Measurements from ENCODE around the gene NUDT15.

Gene NUDT15

DNA sequence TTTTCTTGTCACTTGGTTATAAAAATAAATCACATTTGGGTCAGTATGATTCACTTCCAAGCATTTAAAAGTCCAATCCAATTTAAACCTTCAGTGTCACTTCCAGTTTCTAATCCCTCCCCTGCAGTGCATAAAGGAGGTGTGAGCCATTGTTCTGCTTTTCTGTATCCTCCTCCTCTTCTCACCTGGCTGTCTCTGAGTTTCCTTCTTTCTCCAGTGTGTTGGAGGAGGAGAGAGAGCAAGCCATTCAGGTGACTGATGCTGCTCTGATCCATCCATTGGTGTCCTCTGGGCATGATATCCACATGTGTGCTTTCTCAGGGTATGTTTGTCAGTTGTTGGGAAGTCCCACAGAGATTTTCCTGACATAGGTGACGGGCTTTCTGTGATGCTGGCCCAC, 1.2 kb downstream of the NUDT15 start:
- ChIA-PET CTCF (interaction anchor here (0.6 to 2.8 kb wide), 3 partner anchors 10 to 541 kb away, joined by 3 to 10 read pairs (median 4); no protein-coding TSS in a partner anchor), POLR2A (ENCODE audit: low non-redundant PET) (interaction anchor here (0.6 kb wide), 1 partner anchor 1858 kb away, joined by 3 read pairs; no protein-coding TSS in a partner anchor)
- peak; percentile 3 for DNase-seq (ENCODE audit: low spot score)
- no peak overlapping the region; the same call in 1 of the 2 replicates for H3K27ac ChIP-seq
- TF ChIP-seq CTCF (conservative IDR thresholded peaks at IDR 0.05; ENCODE audit: low read depth), result no peak

DNA sequence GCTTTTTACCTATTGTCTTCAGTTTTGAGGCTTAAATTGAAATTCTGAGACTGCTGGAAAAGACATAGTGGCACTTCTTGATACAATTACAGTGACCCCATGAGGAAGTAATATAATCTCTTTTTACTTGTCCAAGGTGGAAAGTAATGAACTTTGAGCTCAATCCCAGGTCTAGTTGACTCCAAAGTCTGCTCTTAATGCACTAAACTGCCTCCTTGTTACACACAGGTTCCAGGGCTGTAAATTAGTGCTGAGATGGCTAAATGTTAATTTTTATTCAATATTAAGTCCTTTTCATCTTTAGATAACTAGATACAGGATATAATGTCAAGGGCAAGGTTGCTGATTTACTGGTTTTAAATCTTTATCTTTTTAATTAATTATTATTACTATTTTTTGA, 2.5 kb downstream of the NUDT15 start:
- no peak for TF ChIP-seq CTCF (conservative IDR thresholded peaks at IDR 0.05; ENCODE audit: low read depth)
- ChIA-PET CTCF (interaction anchor here (0.5 to 2.8 kb wide), 3 partner anchors 8 to 197 kb away, joined by 3 to 10 read pairs (median 3); no protein-coding TSS in a partner anchor), POLR2A (ENCODE audit: low non-redundant PET) (no interaction called here)

GRCh38 chr13:48040896-48041295, 3.4 kb downstream of the NUDT15 start:
- no peak for DNase-seq (ENCODE audit: low spot score)
- POLR2A ChIA-PET (ENCODE audit: low non-redundant PET), result no interaction called here
- CTCF ChIA-PET, result no interaction called here
- H3K27ac ChIP-seq, result no peak overlapping the region
- TF ChIP-seq CTCF (conservative IDR thresholded peaks at IDR 0.05; ENCODE audit: low read depth), result no peak

More for the DNA sequence above, 2.5 kb downstream of the NUDT15 start:
- H3K27ac ChIP-seq, result no peak overlapping the region
- DNase-seq (ENCODE audit: low spot score), result no peak

GRCh38 chr13:48042894-48043293, 5.4 kb downstream of the NUDT15 start:
- no peak overlapping the region for H3K27ac ChIP-seq
- DNase-seq (ENCODE audit: low spot score), result no peak
- no peak for TF ChIP-seq CTCF (conservative IDR thresholded peaks at IDR 0.05; ENCODE audit: low read depth)
- POLR2A ChIA-PET (ENCODE audit: low non-redundant PET), result no interaction called here
- CTCF ChIA-PET, result no interaction called here

DNA sequence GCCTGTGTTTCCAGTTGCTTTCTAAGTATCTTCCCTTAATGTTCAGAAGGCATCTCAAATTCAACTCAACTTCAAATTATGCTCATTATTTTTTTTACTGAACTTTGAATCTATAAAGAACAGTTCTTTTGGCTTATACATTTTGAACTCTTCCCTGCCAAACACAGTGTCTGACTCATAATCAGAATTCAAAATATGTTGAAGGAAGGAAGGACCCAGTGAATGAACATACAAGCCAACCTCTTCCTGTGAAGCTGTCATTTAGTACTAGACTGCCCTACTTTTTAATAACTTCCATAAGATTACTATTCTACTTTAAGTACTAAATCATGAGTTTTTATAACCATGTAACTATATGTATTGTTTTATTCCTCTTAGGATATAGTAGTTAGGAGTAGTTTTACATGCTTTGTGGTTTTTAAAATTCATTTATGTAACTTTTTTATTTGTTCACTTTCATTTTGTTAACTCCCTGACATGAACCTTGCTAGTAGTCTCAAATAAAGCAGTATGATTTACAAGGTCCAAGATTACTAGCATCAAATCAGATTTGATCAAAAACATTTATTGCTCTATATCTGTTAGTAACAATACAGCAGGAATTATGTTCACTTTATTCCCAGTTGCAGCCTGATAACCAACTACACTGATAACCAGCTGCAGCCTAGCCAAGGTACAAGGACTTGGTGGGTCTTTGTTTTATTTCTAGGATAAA, 6.4 kb downstream of the NUDT15 start:
- no peak for TF ChIP-seq CTCF (conservative IDR thresholded peaks at IDR 0.05; ENCODE audit: low read depth)
- CTCF ChIA-PET, result interaction anchor here (0.7 kb wide), 1 partner anchor 21 kb away, joined by 4 read pairs; no protein-coding TSS in a partner anchor
- no peak overlapping the region for H3K27ac ChIP-seq
- DNase-seq (ENCODE audit: low spot score), result no peak
- POLR2A ChIA-PET (ENCODE audit: low non-redundant PET), result no interaction called here

DNA sequence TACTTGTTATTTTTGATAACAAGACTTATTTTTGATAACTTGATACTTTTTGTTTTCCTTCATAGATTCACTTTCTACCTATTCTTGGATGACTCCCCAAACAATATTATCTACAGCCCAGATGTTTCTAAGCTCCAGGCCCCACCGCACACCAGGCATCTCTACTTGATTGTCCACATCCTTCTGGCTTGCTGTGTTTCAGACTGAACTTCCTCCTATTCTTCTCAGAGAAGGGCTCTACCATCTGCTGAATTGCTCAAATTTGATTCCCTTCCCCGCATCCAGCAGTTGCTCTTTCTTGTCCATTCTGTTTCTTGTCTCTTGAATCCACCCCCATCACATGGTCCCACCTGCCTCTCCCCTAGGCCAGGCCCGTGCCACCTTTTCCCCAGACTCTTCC, 13.0 kb downstream of the NUDT15 start:
- H3K27ac ChIP-seq, result no peak overlapping the region
- POLR2A ChIA-PET (ENCODE audit: low non-redundant PET), result no interaction called here
- CTCF ChIA-PET, result interaction anchor here (0.6 kb wide), 1 partner anchor 44 kb away, joined by 3 read pairs; no protein-coding TSS in a partner anchor
- no peak for TF ChIP-seq CTCF (conservative IDR thresholded peaks at IDR 0.05; ENCODE audit: low read depth)
- DNase-seq (ENCODE audit: low spot score), result no peak
